ENCODE measurements around the gene PHLDA3. TPM values are rescaled to one million over a fixed set of nuclear protein-coding genes. Genes with fewer than 3 reads are reported as not detected.

PHLDA3 gene
- total RNA-seq, 3 donors from 2014 or later (not counting 1 experiment from before 2014, with no cell fraction given): 0.63 to 1.7 (median 1.1) TPM

GRCh38 chr1:201466492-201466891 lies 2.5 kb downstream of the PHLDA3 start:
- no peak for DNase-seq
- 53% methylated on average over 1 of the region's 3 CpGs for WGBS (ENCODE audit: insufficient coverage)
- H3K4me3 Mint-ChIP-seq: no peak overlapping the region
- H3K9me3 ChIP-seq (ENCODE audit: control insufficient read depth, insufficient read depth, low read length): no peaks in the 10 kb centered on the region
- intact Hi-C loops (cut with micrococcal nuclease): no loop called here
- H3K36me3 ChIP-seq (ENCODE audit: control insufficient read depth, insufficient read depth, low read length): no peaks in the 10 kb centered on the region
- TF ChIP-seq CTCF (IDR thresholded peaks at IDR 0.05): no peak
- H3K27ac Mint-ChIP-seq: no peak overlapping the region
- H3K27me3 ChIP-seq (ENCODE audit: control insufficient read depth, insufficient read depth, low read length): peaks cover 7% of the 10 kb centered on the region
- H3K4me1 ChIP-seq (ENCODE audit: control insufficient read depth, insufficient read depth, low read length): peaks cover 7% of the 10 kb centered on the region
- no peaks in the 10 kb centered on the region for H3K36me3 Mint-ChIP-seq
- no peak for ATAC-seq
- peaks cover 0 to 5% of the 10 kb centered on the region in 2 donors for H3K4me1 Mint-ChIP-seq
- no peak overlapping the region for H3K4me3 ChIP-seq (ENCODE audit: low read length)
- H3K27ac ChIP-seq (ENCODE audit: low read length): no peak overlapping the region
- H3K27me3 Mint-ChIP-seq (ENCODE audit: low read depth in 2 of 2): peaks cover 20 to 24% of the 10 kb centered on the region in 2 donors
- H3K9me3 Mint-ChIP-seq: no peaks in the 10 kb centered on the region

GRCh38 chr1:201465698-201466290 lies 3.2 kb downstream of the PHLDA3 start:
- WGBS (ENCODE audit: insufficient coverage): 89% methylated on average over 9 of the region's 9 CpGs
- H3K4me3 Mint-ChIP-seq: no peak overlapping the region
- H3K4me3 ChIP-seq (ENCODE audit: low read length): no peak overlapping the region
- H3K4me1 Mint-ChIP-seq: peaks cover 0 to 5% of the 10 kb centered on the region in 2 donors
- intact Hi-C loops (cut with micrococcal nuclease): no loop called here
- no peaks in the 10 kb centered on the region for H3K36me3 ChIP-seq (ENCODE audit: control insufficient read depth, insufficient read depth, low read length)
- no peaks in the 10 kb centered on the region for H3K9me3 Mint-ChIP-seq
- H3K27ac ChIP-seq (ENCODE audit: low read length): no peak overlapping the region
- ATAC-seq: no peak
- H3K27me3 Mint-ChIP-seq (ENCODE audit: low read depth in 2 of 2): peaks cover 13 to 17% of the 10 kb centered on the region in 2 donors
- no peaks in the 10 kb centered on the region for H3K9me3 ChIP-seq (ENCODE audit: control insufficient read depth, insufficient read depth, low read length)
- no peak for TF ChIP-seq CTCF (IDR thresholded peaks at IDR 0.05)
- no peak overlapping the region for H3K27ac Mint-ChIP-seq
- no peaks in the 10 kb centered on the region for H3K36me3 Mint-ChIP-seq
- peaks cover 7% of the 10 kb centered on the region for H3K4me1 ChIP-seq (ENCODE audit: control insufficient read depth, insufficient read depth, low read length)
- DNase-seq: no peak
- H3K27me3 ChIP-seq (ENCODE audit: control insufficient read depth, insufficient read depth, low read length): peaks cover 7% of the 10 kb centered on the region

- intact Hi-C loops (cut with micrococcal nuclease): no loop called here
- Histone ChIP-seq H3K9me3 (ENCODE audit: control insufficient read depth, insufficient read depth, low read length) (no peaks in the 10 kb centered on the region), H3K27ac (ENCODE audit: low read length) (no peak overlapping the region), H3K4me3 (ENCODE audit: low read length) (no peak overlapping the region), H3K27me3 (ENCODE audit: control insufficient read depth, insufficient read depth, low read length) (no peaks in the 10 kb centered on the region), H3K4me1 (ENCODE audit: control insufficient read depth, insufficient read depth, low read length) (peaks cover under 1% of the 10 kb centered on the region), H3K36me3 (ENCODE audit: control insufficient read depth, insufficient read depth, low read length) (no peaks in the 10 kb centered on the region)
- Mint-ChIP-seq H3K4me3 (no peak overlapping the region), H3K4me1 (peaks cover 0 to 3% of the 10 kb centered on the region in 2 donors), H3K27ac (no peak overlapping the region), H3K27me3 (ENCODE audit: low read depth in 2 of 2) (peaks cover 5 to 6% of the 10 kb centered on the region in 2 donors), H3K9me3 (no peaks in the 10 kb centered on the region), H3K36me3 (no peaks in the 10 kb centered on the region)
- 89% methylated on average over 5 of the region's 7 CpGs for WGBS (ENCODE audit: insufficient coverage)
- no peak for ATAC-seq
- no peak for DNase-seq
- no peak for TF ChIP-seq CTCF (IDR thresholded peaks at IDR 0.05)
Observed at GRCh38 chr1:201463071-201463552, 5.9 kb downstream of the PHLDA3 start.
